T-helper 17 cell (primary cell): ENCODE data around the gene HNRNPH3. TPM values are rescaled to one million over a fixed set of nuclear protein-coding genes. Genes with fewer than 3 reads are reported as not detected.
"Not testable (repeated sequence)": the region's sequence is repeated elsewhere in the genome, so short reads cannot be mapped to it uniquely, and the experiment has no call there.

ENCODE experiments used
- ATAC-seq: fragments of 150-1000 bp; cut with Tn5 transposase; 2 replicates; pipeline ENCODE4 v1.10.0; 2021; ENCODE audit warnings: mild to moderate bottlenecking, moderate library complexity
- DNase-seq, 3 donors: peaks; one replicate each; pipeline versions ENCODE4 v3.0.0 to v3.0.0-alpha.2; 2020 to 2021
- H3K9me3 ChIP-seq: one replicate; pipeline ENCODE4 v1.7.0; 2013; ENCODE audit warnings: low read length, mild to moderate bottlenecking; ENCODE audit not compliant: control insufficient read depth, poor library complexity, severe bottlenecking
- H3K27ac Mint-ChIP-seq: one replicate; pipeline ENCODE4 v1.8.0; 2022; ENCODE audit warnings: mild to moderate bottlenecking, moderate library complexity, mixed read lengths
- H3K27me3 Mint-ChIP-seq: one replicate; pipeline ENCODE4 v1.8.0; 2022; ENCODE audit warnings: mixed read lengths
- H3K36me3 Mint-ChIP-seq: one replicate; pipeline ENCODE4 v1.8.0; 2022; ENCODE audit warnings: low read depth, mixed read lengths
- H3K4me1 Mint-ChIP-seq: one replicate; pipeline ENCODE4 v1.8.0; 2022; ENCODE audit warnings: mild to moderate bottlenecking, mixed read lengths
- H3K4me3 Mint-ChIP-seq: one replicate; pipeline ENCODE4 v1.8.0; 2022; ENCODE audit warnings: mild to moderate bottlenecking, moderate library complexity, mixed read lengths
- total RNA-seq, 4 donors: library from RNA in 2 of 4; stranded (reverse) in 2 of 4; gene quantifications; one replicate each; pipeline ENCODE4 v1.2.3 and lab custom pipeline; 2022 to 2026

The HNRNPH3 gene
- total RNA-seq, 2 donors from 2014 or later: 165 to 180 TPM

DNA sequence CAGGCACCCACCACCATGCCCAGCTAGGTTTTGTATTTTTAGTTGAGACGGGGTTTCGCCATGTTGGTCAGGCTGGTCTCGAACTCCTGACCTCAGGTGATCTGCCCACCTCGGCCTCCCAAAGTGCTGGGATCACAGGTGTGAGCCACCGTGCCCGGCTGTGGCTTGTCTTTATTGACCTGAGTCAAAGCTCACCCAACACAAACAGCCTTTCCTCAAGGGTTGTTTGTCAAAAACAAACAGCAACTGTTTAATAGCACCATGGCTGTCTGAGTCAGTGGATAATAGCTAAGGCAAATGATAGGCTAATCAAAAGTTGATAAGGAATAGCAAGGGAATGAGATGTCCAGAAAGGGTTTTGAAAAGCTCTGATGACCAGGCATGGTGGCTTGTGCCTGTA is 16.9 kb upstream of the HNRNPH3 start:
- not testable (repeated sequence) for H3K27me3 Mint-ChIP-seq, H3K9me3 ChIP-seq, H3K4me3 Mint-ChIP-seq, H3K27ac Mint-ChIP-seq, DNase-seq, H3K4me1 Mint-ChIP-seq, H3K36me3 Mint-ChIP-seq, ATAC-seq

DNA sequence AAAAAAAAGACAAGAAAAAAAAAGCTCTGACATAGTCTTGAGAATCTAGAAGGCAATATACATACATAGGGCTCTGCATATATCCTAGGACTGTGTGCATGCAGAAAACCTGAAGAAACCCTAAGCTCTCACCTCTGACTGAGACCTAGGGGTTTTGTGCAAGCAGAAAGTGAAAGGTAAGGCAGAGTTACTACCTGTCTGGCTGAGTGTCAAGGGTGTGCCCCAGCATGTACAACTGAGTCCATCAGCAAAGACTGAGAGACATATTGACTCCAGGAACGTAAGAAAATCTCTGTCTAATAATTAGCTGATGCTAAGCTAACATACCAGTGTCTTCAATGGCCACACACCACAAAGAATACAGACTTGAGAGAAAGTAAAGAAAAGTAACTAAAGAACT is 16.3 kb upstream of the HNRNPH3 start:
- H3K27me3 Mint-ChIP-seq: no peaks in the 10 kb centered on the region
- no peak for ATAC-seq
- H3K4me1 Mint-ChIP-seq: peaks cover 4% of the 10 kb centered on the region
- no peaks in the 10 kb centered on the region for H3K36me3 Mint-ChIP-seq
- DNase-seq: no peak
- H3K9me3 ChIP-seq: no peaks in the 10 kb centered on the region
- H3K4me3 Mint-ChIP-seq: no peak overlapping the region
- H3K27ac Mint-ChIP-seq: no peak overlapping the region

DNA sequence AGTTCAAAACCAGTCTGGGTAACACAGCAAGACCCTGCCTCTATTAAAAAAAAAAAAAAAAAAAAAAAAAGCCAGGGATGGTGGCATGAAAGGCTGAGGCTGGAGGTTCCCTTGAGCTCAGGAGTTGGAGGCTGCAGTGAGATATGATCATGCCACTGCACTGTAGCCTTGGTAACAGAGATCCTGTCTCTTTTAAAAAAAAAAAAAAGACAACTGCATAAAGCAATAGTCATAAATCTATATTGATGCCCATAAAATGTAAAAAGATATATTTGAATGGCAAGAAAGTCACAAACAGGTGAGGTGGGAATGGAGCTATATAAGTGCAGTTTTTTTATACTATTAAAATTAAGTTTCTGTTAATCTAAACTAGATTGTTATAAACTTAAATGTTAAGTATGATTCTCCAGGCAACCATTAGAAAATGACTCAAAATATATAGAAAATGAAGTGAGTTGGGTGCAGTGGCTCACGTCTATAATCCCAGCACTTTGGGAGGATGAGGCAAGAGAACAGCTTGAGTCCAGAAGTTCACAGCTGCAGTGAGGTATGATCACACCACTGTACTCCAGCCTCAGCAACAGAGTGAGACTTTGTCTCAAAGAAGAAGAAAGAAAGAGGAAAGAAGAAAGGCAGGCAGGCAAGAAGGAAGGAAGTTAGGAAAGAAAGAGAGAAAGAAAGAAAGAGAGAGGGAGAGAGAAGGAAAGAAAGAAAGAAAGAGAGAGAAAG is 13.4 kb upstream of the HNRNPH3 start:
- H3K9me3 ChIP-seq: no peaks in the 10 kb centered on the region
- Mint-ChIP-seq H3K4me1 (peaks cover 4% of the 10 kb centered on the region), H3K27ac (no peak overlapping the region), H3K27me3 (no peaks in the 10 kb centered on the region), H3K4me3 (no peak overlapping the region), H3K36me3 (no peaks in the 10 kb centered on the region)
- DNase-seq (no peak), ATAC-seq (no peak)

DNA sequence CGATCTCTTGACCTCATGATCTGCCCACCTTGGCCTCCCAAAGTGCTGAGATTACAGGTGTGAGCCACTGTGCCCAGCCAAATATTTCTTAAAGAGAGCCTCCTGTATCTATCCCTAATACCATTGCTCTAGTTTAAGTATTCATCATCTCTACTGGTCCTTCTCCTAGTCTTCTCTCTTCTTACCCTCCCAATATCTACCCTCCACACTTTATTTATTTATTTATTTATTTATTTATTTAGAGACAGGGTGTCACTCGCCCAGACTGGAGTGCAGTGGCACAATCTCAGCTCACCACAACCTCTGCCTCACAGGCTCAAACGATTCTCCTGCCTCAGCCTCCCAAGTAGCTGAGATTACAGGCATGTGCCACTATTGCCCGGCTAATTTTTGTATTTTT is 7.5 kb upstream of the HNRNPH3 start:
- DNase-seq, H3K27ac Mint-ChIP-seq, H3K4me3 Mint-ChIP-seq, ATAC-seq, H3K9me3 ChIP-seq, H3K4me1 Mint-ChIP-seq, H3K27me3 Mint-ChIP-seq, H3K36me3 Mint-ChIP-seq: not testable (repeated sequence)

DNA sequence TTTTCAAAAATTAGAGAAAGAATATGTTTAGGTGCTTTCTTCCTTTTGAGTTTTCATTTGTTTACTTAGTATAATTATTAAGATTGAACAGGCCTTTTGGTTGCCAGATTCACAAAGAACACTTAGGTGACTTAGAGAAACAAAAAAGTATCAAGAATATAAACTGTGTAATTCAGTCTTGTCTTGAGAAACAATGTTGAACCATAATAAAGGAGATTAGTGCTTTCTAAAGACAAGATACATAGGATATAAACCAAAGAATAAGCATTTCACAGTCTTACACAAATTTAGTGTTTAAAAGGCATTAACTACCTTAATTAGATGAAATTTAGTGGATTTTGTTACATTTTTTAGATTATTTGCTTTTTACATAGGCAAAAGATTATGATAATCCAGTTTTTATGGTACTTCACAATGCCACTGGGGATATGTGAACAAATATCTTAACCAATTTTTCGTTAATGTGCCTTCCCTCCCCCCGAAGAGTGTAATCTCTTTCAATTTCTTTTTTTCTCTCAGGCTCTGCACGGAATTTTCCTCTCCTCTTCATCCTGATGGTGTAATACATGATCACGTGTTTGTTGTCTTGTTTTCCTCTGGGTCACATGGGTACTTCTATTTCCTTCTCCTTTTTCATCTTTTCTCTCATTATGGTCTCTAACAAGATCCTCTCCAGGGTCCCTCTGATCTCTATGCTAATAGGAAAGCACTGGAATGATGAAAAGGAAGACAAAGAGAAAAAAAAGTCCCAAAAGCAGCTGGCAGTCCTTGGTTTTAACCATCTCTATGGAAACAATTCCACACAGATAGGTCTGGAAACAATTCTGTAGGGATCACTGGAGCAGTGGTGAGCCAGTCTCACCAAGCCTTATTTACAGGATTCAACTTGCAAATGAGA is 3.7 kb upstream of the HNRNPH3 start:
- DNase-seq: no peak
- Mint-ChIP-seq H3K36me3 (peaks cover 4% of the 10 kb centered on the region), H3K4me1 (peaks cover 24% of the 10 kb centered on the region), H3K4me3 (peak overlapping the region; percentile 53), H3K27me3 (no peaks in the 10 kb centered on the region), H3K27ac (no peak overlapping the region)
- no peaks in the 10 kb centered on the region for H3K9me3 ChIP-seq
- no peak for ATAC-seq

DNA sequence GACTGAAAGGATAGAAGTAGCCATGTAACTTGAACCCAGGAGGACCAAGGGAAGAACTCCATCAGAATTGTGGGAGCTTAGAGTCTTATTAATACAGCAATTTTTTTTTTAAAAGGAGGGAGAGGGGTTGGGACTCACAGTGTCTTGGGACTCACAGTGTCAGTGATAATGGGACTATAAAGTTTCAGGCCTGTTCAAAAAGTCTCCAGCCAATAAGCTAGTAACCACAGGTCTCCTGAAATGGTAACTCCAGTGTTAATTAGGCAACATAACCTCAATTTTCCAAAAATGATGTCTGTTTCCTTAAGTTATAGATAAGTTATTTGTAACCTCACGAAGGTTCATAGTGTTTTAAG is 2.4 kb upstream of the HNRNPH3 start:
- no peak overlapping the region for H3K27ac Mint-ChIP-seq
- H3K4me1 Mint-ChIP-seq: peaks cover 32% of the 10 kb centered on the region
- H3K36me3 Mint-ChIP-seq: peaks cover 4% of the 10 kb centered on the region
- no peak for ATAC-seq
- H3K27me3 Mint-ChIP-seq: no peaks in the 10 kb centered on the region
- no peak for DNase-seq
- H3K4me3 Mint-ChIP-seq: no peak overlapping the region
- H3K9me3 ChIP-seq: no peaks in the 10 kb centered on the region

DNA sequence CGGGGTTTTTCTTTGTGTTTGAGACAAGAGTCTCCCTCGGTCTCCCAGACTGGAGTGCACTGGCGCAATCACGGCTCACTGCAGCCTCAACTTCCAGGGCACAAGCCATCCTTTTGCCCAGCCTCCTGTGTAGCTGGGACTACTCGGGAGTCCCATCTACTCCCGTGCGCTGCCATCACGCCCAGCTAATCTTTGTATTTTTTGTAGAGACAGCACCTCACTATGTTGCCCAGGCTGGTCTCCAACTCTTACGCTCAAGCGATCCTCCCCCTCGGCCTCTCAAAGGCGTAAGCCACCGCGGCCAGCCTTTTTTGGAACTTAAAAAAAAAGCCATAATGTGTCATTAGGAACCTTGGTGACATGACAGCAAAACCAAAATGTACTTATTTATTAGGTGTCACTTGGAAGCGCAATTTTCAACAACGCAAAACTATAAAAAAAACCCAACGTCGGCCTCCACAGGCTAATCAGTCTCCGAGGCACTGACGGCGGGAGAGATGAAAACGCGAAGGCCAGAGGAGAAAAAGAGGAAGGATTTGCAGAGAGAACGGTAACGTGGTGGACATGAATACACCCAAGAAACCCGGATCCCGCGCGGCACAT is 911 bp upstream of the HNRNPH3 start:
- peak; percentile 5 for ATAC-seq
- peaks cover 4% of the 10 kb centered on the region for H3K36me3 Mint-ChIP-seq

DNA sequence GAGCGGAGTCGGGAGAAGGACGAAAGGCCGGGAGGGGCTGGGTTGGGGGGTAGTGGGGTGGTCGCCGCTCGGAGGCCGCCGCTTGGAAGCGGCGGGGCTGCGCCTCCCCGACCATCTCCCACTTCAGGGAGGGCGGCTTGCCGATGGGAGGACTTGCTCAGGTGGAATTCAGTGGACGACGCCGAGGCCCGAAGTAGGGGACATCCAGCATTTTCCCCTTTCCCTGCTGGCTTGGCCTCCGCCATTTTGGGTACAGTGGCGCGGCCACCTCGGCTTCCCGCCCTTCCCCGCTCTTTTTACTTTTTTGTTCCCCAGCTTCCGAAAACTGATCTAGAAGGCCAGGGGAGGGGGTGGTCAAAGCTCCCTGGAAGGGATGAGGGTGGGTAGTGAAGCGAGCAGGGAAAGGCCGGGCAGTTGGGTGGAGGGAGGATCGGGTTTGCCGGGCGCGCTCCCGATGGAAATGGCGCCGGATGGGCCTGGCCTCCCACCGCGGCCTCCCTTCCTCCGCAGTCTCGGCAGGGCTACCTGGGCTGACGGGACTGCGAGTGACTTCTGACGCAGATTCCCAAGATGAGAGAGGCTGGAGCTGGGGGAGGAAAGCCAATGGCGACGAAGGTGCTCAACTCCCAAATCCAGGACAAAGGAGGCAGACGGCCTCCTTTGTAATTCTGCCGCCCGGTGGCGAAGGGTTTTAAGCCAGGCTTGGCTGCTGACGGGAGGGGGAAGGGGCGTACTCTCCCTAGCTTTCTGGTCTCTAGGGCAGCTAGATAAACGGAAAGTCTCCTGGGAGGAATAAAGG is 594 bp downstream of the HNRNPH3 start, which contains the start of gene PBLD:
PBLD (minus strand) TSS at position 670 of the 799 bp plus-strand sequence. CDS start 26,084 bp downstream, outside the sequence.
- Mint-ChIP-seq H3K4me1 (peaks cover 50% of the 10 kb centered on the region), H3K36me3 (peaks cover 4% of the 10 kb centered on the region), H3K27me3 (no peaks in the 10 kb centered on the region), H3K27ac (peak within 1 kb of the TSS; percentile 94), H3K4me3 (peak within 1 kb of the TSS; percentile 99)
- ATAC-seq (peak; percentile 6), DNase-seq (peak; percentile 39 to 41 (median 39))
- no peaks in the 10 kb centered on the region for H3K9me3 ChIP-seq

More for the DNA sequence above, 911 bp upstream of the HNRNPH3 start:
- DNase-seq: peak in 2 of 3 donors; percentile 6 to 9
- Mint-ChIP-seq H3K4me1 (peaks cover 40% of the 10 kb centered on the region), H3K27me3 (no peaks in the 10 kb centered on the region), H3K4me3 (peak overlapping the region; percentile 99), H3K27ac (peak overlapping the region; percentile 94)
- no peaks in the 10 kb centered on the region for H3K9me3 ChIP-seq

DNA sequence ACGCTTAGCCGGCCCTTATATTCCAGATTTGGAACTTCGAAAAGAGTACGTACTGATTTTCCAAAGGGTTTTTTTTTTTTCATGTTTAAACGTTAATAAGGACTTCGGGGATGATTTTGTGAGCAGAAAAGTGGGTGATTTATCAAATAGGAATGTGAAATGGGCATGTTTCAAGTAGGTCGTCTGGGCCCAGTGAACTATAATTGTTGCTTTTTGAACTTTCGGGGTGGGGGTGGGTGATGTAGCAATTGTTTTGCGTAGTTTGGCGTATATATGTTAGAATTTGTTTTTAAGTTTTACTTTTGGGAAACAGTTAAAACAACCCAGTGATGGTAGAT is 1.2 kb downstream of the HNRNPH3 start:
- H3K4me1 Mint-ChIP-seq: peaks cover 54% of the 10 kb centered on the region

DNA sequence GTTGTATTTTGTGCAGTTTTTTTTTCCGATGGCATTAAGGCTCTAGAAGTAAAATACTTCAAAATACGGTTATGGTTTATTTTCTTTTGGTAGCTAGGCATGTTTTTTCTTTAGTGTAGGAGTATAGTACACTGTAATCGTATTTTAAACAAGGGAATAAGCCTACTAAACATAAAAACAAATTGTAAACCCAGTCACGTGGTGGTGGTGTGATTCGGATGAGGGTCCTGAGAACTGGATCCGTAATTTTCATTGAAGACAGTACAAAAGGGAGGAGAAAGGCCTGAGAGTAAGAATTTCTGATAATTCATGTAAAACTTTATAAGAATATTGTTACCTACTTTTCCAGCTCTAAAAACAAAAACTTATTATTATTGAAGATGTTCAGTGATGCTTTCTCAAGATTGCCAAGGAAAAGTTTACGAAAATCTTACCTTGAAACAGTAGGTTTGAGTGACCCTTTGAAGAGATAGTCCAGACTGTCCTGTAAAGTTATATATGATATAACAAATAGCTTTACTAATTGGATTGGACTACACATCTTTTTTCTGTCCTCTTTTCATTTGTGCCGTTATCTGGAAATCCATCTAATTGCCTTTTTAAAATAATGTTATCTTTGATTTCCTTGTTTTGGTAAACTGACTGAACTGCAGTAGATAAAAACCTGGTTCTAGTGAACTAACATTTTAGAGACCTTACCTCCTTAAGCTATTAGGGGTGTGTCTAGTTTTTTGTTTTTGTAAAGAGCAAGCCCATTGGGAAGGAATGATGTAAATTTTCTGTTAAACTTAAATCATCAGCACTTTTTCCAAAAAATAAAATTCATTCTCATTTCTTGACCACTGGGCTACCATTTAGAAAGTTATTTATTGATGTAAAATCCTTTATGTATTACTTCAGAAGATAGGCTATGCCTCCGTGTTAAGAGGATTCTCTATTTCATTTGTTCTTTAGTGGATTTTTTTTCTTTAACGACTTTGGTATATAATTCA is 1.9 kb downstream of the HNRNPH3 start:
- Mint-ChIP-seq H3K4me1 (peaks cover 54% of the 10 kb centered on the region), H3K4me3 (peak overlapping the region; percentile 99), H3K27ac (peak overlapping the region; percentile 94), H3K36me3 (peaks cover 7% of the 10 kb centered on the region), H3K27me3 (no peaks in the 10 kb centered on the region)
- ATAC-seq (no peak), DNase-seq (no peak)
- no peaks in the 10 kb centered on the region for H3K9me3 ChIP-seq

More for the DNA sequence above, 1.2 kb downstream of the HNRNPH3 start:
- no peaks in the 10 kb centered on the region for H3K9me3 ChIP-seq
- no peak for DNase-seq
- Mint-ChIP-seq H3K4me3 (peak overlapping the region; percentile 99), H3K27ac (peak overlapping the region; percentile 94), H3K27me3 (no peaks in the 10 kb centered on the region), H3K36me3 (peaks cover 4% of the 10 kb centered on the region)
- ATAC-seq: no peak

DNA sequence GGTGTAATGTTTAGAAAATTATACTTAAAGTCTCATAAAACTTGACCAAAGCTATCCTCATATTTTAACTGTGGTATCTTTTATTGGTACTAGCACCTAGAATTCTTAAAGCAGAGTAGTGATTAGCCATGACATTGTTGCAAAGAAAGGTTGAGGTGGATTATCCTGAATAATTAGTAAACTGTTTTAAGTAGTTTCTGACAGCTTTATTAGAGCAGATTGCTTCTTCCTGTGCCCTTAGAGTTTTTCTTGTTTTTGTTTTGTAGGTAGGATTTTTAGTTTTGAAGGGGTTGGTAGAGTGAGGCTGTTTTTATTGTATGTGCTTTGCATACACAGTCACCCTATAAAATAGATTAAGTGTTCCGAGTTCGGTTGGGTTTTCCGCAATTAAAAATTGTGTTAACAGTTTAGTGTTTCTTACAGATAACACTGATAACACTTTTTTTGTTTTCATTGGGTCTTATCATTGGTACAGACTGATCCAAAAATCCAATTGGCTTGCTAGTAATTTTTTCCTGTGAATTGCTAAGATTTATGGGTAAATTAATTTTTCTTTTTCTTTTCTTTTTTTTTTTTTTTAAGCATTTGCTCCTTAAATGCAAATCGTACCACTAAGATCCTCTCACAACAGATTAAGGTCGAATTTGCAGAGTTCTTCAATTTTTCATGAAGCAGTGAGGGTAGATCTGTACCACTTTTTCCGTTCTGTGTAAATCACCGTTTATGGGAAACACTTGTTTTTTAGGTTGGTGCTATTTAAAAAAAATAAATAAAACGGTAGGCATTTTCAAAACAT is 3.0 kb downstream of the HNRNPH3 start:
- no peak for DNase-seq
- peaks cover 56% of the 10 kb centered on the region for H3K4me1 Mint-ChIP-seq
- H3K27me3 Mint-ChIP-seq: no peaks in the 10 kb centered on the region
- peak overlapping the region; percentile 99 for H3K4me3 Mint-ChIP-seq
- H3K27ac Mint-ChIP-seq: peak overlapping the region; percentile 94
- H3K36me3 Mint-ChIP-seq: peaks cover 9% of the 10 kb centered on the region
- no peaks in the 10 kb centered on the region for H3K9me3 ChIP-seq
- ATAC-seq: no peak
